GM19324 (cell line): ENCODE data around the gene KDM7A.
A peak's percentile ranks its signal among the peaks of the same experiment; 100 is the strongest.

Experiments used
- ATAC-seq: cut with Tn5 transposase; IDR thresholded peaks from one replicate; pipeline ENCODE4 v1.9.1; 2021; ENCODE audit warnings: mild to moderate bottlenecking, moderate library complexity; ENCODE audit not compliant: unreplicated experiment, low FRiP score

KDM7A gene, protein sequence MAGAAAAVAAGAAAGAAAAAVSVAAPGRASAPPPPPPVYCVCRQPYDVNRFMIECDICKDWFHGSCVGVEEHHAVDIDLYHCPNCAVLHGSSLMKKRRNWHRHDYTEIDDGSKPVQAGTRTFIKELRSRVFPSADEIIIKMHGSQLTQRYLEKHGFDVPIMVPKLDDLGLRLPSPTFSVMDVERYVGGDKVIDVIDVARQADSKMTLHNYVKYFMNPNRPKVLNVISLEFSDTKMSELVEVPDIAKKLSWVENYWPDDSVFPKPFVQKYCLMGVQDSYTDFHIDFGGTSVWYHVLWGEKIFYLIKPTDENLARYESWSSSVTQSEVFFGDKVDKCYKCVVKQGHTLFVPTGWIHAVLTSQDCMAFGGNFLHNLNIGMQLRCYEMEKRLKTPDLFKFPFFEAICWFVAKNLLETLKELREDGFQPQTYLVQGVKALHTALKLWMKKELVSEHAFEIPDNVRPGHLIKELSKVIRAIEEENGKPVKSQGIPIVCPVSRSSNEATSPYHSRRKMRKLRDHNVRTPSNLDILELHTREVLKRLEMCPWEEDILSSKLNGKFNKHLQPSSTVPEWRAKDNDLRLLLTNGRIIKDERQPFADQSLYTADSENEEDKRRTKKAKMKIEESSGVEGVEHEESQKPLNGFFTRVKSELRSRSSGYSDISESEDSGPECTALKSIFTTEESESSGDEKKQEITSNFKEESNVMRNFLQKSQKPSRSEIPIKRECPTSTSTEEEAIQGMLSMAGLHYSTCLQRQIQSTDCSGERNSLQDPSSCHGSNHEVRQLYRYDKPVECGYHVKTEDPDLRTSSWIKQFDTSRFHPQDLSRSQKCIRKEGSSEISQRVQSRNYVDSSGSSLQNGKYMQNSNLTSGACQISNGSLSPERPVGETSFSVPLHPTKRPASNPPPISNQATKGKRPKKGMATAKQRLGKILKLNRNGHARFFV

DNA sequence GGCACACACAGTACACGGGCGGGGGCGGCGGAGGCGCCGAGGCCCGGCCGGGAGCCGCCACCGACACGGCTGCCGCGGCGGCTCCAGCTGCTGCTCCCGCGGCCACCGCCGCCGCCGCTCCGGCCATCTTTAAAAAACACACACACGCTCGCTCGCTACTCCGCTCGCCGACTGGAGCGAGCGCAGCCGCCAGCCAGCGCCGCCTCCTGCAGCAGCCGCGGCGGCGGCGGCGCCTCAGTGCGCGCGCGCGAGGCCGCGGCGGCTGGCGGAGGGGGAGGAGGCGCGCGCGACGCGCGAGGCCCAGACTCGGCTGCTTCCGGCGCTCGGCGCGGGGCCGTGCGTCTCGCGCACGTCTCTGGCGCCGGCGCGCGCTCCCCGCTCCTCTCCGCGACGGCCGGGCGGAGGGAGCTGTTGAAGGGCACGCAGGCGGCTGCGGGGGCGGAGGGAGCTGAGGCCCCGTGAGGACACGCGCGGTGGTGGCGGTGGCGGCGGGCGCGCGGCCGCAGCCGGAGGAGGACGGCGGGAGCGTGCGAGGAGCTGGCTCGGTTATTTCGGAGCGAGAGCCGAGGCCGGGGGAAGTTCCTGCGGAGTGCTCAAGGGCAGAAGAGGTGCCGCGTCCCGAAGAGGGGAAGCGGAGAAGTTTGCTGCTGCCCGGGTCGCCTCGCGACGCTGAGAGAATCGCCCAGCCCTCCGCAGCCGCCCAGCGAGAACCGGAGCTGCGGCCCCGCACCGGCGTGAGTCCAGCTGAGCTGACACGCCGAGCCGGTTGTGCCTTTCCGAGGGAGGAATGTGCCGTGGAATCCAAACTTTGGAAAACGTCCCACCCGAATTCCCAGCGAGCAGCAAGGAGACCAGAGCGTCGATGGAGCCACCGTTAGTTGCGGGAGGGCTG lies at the start of gene KDM7A:
KDM7A (minus strand) TSS at position 173 of the 892 bp plus-strand sequence; CDS start at position 127, 46 bp downstream.
- peak; percentile 80 for ATAC-seq

DNA sequence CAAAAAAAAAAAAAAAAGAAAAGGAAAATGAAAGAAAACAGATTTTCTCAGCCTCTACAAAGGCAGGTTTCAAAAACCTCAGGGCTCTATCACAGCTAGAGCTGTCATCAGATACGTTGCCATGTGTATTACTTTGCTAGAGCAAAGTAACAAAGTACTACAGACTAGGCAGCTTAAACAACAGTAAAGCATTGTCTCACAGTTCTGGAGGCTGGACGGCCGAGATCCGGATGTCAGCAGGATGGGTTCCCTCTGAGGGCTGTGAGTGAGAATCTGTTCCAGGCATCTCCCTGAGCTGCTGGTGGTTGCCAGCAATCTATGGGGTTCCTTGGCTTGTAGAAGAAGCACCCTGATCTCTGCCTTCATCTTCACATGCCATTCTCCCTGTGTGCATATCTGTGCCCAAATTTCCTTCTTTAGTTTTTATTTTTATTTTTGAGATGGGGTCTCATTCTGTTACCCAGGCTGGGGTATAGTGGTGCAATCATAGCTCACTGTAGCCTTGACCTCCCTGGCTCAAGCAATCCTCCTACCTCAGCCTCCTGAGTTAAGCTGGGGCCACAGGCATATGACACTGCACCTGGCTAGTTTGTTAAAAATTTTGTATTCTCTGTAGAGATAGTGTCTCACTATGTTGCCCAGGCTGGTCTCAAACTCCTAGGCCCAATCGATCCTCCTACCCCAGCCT lies 48.9 kb upstream of the KDM7A start:
- ATAC-seq = no peak

DNA sequence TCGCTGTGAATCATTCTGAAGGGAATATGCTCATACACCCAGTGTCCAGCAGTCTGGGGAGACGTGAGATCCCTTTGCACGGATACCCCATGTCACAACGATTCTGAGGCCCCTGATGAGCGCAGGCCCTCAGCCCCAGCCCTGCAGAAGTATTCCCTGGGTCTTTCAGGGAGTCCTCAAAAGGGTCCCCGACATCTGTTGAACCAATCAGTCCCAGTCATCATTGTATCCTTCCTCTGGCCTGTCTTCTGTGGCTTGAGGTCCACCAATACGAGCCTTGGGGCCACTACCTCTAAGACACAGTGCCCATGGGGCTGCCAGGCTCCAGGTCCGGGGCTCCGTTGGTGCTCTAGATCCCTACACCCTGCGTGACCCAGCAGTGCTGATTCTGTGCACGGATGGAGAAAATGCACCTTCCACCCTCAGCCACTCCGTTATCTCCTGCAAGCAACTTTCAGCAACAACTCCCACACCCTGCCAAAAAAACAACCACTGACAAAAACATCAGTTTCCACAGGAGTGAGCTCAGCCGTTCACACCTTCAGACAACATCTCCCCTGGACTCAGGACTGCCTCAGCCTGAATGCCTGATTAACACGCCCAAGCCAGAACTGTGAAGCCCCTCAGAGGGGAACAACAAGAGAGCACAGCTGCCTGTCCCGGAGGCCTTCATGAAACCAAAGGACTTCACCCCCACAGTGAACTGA lies 46.9 kb upstream of the KDM7A start:
- no peak for ATAC-seq

DNA sequence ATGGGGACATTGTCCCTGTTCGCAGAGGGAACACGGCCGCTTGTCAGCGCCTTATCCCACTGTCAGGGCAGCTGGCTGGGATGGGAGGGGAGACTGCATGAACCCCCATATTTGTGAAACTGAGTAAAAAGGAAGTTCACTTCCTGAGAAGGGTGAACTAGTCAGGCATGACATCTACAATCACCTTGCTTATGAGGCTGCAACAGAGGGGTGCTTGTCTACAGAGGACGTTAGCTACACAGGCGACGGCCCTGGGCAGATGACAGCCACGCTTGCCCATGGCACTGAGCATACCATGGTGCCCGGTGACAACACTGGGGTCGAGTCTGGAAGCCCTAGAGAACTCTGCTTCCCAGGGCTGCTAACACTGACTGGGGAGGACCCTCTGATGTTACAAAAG lies 46.0 kb upstream of the KDM7A start:
- no peak for ATAC-seq

DNA sequence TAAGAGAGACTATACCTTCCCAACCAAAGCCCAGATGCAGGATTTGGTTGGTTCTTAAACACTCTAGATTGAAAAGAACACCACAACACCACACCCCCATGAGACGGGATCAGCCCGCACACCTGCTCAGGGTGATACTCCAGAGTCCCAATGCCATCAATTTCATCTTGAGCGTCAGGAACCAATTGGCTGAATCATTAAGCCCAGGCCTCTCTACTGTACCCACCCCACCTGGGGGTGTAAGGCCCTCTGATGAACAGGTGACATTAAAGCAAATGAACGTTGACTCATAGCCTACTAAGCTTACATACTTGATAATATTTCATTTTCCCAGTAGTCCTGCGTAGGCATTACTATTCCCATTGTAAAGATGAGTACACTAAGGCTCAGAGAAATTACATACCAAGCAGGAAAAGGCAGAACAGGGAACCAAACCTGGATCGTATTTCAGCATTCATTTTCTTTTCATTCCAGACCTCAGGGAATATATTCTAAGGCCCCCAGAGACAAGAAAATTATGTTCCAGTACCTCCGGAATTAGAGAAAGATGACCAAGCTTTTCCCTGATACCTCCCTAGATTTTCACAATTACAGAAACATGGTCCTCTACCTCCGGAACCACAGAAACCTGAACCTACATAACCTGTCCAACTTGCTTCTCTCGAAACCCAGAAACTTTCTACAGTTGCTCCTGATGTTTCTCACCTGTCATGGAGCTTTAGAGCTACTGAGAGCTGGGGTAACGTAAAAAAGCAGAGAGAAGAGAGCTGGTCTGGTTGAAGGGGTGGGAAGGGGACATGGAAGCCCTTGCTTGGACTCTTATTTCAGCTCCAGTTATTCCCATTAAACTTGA lies 43.1 kb upstream of the KDM7A start:
- no peak for ATAC-seq

DNA sequence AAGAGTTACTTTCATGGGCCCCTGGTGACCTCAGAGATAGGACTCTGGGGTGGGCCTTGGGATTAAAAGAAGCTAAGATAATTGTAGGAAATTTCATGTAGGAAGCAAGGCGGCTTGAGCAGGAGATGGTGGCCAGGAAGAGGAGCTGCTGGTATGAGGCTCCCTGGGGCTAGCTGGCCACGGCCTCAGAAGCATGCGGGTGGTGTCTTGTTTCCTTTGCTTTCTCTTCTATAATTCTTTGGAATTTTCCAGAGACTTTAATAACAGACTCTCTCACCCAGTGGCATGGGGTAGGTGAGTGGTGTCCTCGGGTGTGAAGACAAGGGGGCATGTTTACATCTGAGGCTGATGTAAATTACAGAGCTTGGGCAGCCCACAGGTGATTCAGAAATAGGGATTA lies 41.9 kb upstream of the KDM7A start:
- ATAC-seq = no peak

DNA sequence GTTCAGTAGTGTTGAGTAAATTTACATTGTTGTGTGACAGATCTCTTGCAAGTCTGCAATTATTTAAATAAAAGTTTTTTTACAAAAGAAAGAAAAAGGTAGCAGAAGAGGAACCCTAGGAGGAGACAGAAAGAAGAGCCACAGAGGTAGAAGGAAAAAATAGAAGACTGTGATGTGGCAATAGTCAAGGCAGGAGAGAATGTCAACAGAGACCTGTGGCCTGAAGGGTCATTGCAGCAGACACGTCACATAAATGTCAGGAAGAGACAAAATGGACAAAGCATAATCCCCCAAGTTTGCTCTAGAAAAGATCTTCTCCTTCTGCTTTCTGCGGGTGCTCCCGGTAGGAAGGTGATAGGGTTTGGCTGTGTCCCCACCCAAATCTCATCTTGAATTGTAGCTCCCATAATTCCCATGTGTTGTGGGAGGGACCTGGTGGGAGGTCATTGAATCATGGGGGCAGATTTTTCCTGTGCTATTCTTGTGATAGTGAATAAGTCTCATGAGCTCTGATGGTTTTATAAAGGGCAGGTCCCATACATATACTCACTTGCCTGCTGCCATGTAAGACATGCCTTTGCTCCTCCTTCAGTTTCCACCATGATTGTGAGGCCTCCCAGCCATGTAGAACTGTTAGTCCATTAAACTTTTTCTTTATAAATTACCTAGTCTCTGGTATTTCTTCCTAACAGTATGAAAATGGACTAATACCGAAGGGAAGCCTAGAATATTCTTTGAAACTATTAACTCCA lies 41.1 kb upstream of the KDM7A start:
- no peak for ATAC-seq

DNA sequence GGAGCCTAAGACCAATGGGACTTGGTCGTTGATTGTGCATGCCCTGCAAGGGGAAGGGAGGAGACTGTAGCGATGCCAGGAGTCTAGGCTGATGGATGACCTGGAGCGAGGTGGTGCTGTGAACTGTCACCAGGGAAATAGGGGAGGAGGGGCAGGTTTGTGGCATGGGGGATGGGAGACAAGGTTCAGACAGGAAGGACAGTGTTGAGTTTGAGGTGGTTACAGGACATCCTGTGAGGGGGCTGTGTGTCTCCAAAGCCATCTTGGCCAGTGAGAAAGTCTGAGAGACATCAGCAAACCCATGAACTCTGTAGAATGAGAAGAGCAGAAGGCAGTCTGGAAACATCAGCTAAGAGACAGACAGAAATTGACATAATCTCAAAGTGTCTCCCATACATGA lies 38.5 kb upstream of the KDM7A start:
- ATAC-seq = no peak

DNA sequence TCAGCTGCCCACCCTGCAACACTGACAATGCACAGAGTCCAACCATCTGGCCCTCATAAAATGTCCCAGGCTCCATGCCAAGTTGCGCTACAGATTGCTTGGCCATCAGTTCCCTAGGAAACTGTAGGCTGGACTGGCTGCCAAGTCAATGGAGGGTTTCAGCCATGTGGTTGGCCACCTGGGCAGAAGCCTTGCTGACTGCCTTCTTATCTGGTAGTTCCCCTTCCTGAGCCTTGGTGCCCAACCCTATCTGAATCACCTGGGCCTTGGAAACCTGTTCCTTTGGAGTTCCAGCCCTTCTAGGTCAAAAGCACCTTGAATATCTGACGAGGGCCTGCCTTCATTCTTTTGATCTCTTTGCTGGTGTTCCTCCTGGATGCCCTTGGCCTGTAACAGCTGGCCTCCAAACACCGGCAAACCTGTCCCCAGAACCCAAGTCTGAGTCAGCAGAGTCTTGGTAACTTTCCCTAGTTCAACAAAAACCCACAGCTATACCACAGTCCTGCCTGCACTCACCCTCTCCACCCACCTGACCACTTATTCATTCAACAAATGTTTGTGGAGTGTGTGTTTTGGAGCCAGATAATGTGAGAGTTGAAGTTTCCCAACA lies 37.4 kb upstream of the KDM7A start:
- ATAC-seq = no peak

DNA sequence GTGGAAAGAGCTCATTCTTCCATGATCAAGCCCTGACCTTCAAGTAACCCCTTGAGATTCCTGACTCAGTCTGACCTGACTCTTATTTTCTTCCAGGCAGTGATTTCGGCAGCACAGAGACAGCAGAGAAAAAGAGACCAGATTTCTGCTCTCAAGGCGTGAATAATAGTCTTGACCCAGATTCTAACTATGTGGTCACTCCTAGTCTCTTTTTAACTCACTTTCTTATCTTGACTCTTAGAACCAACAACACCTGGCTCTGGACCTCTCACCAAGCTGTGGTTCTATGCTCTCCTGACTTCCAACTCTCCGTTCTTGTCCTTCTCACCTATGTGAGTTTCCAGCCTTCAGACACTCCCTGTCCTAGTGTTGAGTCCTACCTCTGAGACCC lies 36.9 kb upstream of the KDM7A start:
- no peak for ATAC-seq

DNA sequence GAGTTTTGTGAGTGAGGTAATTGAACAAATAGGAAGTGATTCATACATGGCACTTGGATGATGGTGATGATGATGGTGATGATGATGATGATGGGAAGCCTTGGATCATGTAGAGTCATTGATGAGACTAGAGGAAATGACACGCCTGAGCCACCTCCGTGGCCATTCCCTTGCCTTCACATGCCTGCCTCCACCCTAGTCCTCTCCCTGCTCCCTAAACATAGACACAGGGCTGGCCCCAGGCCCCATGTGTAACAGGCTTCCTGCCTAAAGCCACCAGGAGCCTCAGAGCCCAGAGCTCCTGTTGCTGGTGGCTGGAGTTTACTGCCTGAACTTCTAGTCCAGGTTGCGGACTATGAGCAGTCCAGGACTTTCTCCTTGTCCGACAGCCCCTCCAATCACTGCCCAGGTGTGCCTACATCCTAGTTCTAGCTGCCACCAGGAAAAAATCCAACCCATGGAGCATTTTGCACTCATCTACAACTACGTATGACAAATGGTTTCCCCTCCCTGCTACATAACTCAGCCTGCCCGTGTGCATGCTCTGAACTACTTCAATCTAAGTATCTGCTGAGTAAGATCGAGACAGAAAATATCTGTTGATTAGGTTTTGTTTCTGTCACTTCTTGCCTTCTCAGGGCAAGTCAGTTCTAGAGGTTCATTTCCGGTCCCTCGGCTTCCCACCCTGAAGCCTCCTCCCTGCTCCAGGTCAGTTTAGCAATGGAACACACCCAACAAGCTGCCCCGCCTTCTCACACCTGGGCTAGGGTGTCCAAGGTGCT lies 35.5 kb upstream of the KDM7A start:
- no peak for ATAC-seq

DNA sequence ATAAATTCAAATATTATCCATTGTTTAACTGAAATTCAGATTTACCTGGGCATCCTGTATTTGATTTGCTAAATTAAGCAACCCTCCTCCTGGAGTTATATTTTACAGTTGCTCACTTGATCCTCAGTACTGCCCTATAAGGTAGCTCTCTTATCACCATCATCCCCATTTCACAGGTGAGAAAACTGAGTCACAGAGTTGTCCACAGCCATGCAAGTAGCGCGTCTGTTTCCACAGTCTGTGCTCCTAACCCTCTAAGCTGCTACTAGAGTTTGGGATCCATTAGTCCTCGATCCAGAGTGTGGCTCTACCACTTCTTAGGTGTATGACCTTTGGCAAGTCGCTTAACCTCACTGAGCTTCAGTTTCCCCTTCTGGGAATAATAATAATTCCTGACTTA lies 34.9 kb upstream of the KDM7A start:
- ATAC-seq = no peak

DNA sequence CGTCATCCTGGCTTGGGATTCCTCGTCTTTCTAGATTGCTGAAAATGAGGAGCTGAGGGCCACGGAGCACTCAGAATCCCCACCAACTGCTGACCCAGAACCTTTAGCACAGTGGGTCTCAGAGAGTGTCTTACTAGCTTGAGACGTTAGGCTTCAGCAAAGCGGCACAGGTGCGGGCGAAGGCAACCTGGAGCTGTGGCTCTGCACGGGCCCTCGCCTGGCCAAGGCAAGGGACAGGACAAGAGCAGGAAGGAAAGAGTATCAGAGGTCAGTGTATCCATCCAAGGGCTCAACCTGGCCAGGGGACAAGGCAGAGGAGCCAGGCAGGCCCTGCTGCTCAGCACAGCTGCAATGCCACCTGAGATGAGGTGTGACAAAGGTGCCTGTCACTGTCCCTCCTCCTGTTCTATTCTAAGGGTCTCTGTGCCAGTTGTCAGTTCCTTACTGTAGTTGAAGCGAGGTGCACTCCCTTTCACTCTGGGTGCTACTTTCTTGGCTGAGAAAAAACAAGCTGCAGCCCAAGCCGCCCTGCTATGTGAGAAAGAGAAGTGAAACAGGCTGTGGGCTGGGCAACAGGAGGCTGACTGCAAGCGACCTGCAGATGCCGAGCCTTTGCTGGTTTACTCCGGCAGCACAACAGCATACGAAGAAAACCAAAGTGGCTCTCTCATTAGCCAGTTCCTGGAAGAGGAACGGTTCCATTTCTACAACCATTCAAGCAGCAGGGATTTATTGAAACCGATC lies 33.3 kb upstream of the KDM7A start:
- peak; percentile 96 for ATAC-seq

DNA sequence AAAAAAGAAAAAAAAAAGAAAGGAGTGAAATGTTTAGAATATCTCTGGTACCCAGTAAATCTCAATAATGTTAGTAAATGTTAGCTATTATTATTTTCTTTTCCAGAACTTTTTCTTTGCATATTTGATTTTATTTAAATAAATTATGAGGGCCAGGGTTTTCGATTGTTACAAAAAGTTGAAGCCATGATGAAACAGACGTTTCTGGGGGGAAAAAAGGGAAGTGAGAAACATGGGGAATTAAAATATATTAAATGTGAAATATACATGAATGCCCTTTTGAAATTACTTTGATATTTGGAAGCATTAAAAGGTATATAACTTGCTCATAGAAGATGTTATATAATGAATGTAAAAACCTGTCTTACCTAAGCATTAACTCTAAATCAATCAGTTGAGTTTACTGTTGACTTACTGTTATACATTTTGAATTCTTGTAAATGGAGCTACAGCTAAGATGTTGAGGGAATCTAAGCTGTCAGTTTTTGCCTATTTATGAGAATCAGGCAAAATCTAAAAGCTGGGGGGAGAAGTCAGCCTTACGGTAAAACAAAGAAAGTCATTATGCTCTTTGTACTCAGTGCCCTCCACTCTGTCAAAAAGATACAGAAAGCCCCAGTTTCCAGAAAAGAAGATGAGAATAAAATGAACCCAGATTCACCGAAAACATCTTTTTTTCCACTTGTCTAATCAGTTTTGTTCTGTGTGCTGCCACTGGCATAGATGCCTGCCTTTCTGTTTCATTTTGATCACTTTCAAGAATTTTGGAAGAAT lies 30.0 kb upstream of the KDM7A start:
- no peak for ATAC-seq

DNA sequence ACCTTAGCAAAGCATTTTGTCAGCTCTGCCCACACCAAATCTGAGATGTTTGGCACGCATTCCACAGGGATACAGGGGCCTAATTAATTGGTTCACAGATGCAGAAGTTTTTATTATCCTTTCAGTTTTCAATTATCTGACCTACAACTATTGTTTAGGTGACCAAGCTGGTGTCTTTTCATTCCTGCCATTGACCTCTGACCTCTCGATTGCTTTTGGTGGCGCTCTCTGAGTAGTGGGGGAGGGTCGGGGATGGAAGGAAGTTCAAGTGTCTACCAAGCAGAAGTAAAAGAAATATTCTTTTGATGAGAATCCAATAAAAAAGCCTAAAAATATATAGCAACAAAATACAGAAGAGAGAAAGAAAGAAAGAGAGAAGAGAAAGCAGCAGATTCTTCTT lies 28.8 kb upstream of the KDM7A start:
- ATAC-seq = no peak
